Measurements from ENCODE around the gene FBXL7.

GRCh38 chr5:15639288-15639687 is 139.3 kb downstream of the FBXL7 start:
- TF ChIP-seq YY1 (IDR thresholded peaks at IDR 0.05; ENCODE audit: low read depth), result no peak
- no peak for TF ChIP-seq EP300 (IDR thresholded peaks at IDR 0.05; ENCODE audit: borderline replicate concordance)
- no peak for TF ChIP-seq EGR1 (IDR thresholded peaks at IDR 0.05)
- TF ChIP-seq TAF1 (IDR thresholded peaks at IDR 0.05; ENCODE audit: low read depth), result no peak
- no peak for TF ChIP-seq CREB1 (IDR thresholded peaks at IDR 0.05; ENCODE audit: low read depth)
- TF ChIP-seq REST (IDR thresholded peaks at IDR 0.05; ENCODE audit: low read depth), result no peak

All from Ishikawa (cell line).